ENCODE measurements around the gene RIPOR3.
"Not testable (repeated sequence)": the region's sequence is repeated elsewhere in the genome, so short reads cannot be mapped to it uniquely, and the experiment has no call there.

The RIPOR3 gene

GRCh38 chr20:50547964-50548363 lies 143.4 kb downstream of the RIPOR3 start:
- no peak for DNase-seq

GRCh38 chr20:50546729-50547314 lies 144.5 kb downstream of the RIPOR3 start:
- DNase-seq, result peak; percentile 28

DNA sequence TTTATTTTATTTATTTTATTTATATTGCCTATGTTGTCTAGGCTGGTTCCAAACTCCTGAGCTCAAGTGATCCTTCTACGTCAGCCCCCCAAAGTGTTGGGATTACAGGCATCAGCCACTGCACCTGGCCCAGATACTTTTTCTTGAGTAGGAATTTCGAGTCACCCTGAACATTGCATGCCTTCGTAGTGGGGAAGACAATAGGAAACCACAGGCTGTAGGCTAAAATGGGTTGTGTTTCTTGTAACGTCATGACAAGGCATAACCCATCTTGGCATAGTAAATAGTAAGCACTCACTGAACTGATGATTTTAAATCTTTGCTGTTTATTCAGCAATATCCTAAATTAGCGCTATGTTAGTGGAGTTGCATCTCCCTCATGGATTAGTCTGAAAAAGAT lies 146.2 kb downstream of the RIPOR3 start:
- no peak for DNase-seq

DNA sequence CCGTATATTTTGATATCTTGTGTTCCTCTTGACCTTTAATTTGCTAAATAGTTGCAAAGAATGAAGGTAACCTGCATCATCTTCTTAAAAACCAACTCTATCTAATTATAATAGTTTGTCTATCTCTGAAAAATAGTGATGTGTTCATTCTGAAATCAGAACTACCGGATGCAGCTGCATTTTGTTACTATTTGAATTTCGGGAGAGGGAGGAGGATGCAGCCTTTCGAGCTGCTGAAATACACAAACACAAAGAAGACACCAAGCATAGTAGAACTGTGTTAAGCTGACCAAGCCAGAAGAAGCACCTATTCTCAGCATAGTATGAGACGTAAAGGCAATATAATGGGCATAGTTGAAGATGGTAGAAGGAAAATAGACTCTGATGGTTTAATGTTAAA lies 148.0 kb downstream of the RIPOR3 start:
- no peak for DNase-seq

DNA sequence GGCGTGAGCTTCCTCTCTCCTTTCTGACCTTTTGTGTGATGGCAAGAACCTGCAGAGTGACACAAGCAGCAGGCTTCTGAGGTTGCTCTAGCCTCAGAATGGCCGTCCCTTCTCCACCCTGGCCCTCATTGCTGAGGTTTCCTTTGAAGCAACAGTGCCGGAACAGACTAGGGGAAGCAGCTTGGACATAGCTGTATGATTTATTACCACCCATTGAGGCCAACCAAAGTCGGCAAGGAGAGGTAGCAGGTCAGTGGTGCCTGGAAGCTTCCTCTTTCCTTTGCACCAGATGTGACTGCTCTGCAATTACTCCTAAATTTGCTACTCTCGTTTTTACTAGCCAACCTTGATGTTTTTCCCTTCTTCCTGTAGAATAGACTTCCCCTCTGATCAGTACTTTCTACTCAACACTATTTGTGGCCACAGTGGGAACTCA lies 149.7 kb downstream of the RIPOR3 start:
- no peak for DNase-seq

DNA sequence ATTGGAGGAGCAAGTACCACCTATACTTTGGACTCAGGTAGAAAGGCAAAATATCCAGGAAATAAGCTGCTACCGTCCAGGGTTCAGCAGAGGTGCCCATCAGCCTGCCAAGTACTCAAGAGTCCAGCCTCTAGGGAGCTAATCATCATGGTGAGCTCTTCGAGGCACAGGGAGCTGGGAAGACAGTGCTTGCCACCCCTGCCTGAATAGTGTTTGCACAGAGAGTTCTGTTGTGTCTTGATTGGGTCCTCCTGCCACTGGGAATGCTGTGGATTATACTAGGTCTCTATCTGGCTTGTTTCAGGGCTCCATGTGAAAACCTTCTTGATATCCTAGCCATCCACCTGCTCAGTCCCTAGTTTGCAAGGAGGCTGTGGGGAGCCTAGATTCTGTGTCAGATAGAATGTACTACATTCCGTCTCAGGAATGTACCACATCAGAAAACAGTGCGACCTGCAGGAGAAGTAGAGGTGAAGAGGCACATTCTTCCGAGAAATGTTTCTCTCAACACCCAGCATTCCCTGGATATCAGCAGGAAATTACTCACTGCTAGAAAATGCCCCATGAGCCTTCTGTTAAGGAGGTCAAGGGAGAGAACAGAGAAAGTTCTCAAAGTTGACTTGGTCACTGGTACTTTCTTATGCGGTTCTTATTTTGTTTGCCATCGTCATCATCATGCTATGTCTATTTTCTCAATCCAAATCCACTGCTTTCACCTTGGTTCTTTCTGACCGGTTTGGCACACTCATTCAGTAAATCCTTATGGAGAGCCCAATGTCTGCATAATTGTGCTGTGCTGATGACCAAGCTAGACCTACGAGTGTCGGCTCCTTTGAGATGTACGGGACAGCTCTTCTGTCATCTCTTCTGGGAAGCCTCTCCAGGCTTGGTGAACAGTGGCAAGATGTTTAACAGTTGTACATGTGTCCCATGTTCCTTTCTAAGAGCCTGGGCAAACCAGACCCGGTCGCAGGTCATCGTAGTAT lies 150.4 kb downstream of the RIPOR3 start:
- no peak for DNase-seq

- not testable (repeated sequence) for DNase-seq
Measured at GRCh38 chr20:50539798-50540197, 151.5 kb downstream of the RIPOR3 start.

GRCh38 chr20:50538276-50538675 lies 153.1 kb downstream of the RIPOR3 start:
- DNase-seq, result no peak

DNA sequence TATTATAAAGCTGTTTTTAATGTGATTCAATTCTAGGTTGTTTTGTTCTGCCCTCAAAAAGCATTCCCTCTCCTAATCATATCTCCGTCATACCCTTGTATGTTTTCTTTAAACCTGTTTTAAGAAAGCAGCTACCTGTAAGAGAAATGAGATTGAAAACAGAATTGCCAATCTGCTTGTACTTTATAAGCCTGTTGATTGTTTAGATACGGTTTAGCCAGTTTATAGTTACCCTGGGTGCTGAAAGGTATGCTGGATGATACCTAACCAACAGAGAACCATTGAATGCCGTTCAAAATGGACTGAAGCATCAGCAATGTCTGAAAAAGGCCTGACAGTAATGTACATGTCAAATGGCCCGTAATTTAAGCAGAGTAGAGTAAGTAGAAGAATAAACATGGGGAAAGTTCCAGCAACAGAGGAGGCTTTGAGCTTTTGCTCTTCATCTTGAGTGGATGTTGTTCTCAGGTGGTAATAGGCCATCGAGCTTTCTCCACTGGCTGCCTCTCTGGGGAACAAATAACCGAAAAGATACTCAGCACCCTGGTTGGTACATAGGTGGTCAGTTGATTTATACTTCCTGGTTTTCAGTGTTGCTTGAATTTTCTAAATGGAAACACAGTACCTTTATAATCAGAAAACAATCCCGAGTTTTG lies 153.7 kb downstream of the RIPOR3 start:
- DNase-seq, result no peak

DNA sequence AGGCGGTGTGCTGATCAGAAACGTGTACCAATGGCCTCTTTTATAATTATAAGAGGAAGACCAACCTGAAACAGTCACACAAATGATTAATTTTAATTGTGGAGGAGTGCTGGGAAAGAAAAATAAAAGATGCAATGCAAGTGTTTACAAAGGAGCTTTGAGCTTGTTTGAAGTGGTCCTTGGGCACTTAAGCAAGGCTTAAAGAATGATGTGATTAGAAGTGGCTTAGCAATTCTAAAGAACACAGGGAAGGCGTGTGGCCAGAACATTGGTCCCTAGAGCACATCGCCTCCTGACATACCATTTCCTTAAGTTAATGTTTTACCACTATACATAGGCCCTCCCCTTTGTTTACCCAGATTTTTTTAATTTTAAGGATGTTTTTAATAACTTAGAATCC lies 155.0 kb downstream of the RIPOR3 start:
- DNase-seq, result no peak

Measured in CD4-positive, alpha-beta T cell treated with Interleukin-10 for 1 hour (primary cell).